ENCODE measurements around the gene EXOC4. TPM values are rescaled to one million over a fixed set of nuclear protein-coding genes. Genes with fewer than 3 reads are reported as not detected.

EXOC4 gene
- total and polyA plus RNA-seq, 2 of the 13 experiments (the other 11 are each of a cell fraction or from before 2014, with no cell fraction given) = 22.5 to 39.0 TPM

DNA sequence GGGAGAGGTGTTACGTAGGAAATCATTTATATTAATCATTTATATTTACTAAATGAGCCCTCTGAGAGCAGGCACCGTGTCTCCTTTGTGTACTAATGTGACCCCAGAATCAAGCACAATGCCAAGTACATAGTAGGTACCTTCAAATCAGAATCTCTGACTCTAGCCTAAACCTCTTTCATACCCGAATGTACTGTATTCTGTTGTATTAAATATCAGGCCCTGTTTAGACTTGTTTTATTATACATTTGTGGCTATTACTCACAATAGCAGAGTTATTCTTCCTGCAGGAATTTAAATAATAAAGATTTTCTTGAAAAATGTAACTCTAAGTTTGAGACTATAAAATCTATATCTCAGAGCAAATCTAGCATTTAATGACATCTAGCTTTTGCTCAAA, 297.3 kb downstream of the EXOC4 start (continued):
- TF ChIP-seq, protein P1, sequence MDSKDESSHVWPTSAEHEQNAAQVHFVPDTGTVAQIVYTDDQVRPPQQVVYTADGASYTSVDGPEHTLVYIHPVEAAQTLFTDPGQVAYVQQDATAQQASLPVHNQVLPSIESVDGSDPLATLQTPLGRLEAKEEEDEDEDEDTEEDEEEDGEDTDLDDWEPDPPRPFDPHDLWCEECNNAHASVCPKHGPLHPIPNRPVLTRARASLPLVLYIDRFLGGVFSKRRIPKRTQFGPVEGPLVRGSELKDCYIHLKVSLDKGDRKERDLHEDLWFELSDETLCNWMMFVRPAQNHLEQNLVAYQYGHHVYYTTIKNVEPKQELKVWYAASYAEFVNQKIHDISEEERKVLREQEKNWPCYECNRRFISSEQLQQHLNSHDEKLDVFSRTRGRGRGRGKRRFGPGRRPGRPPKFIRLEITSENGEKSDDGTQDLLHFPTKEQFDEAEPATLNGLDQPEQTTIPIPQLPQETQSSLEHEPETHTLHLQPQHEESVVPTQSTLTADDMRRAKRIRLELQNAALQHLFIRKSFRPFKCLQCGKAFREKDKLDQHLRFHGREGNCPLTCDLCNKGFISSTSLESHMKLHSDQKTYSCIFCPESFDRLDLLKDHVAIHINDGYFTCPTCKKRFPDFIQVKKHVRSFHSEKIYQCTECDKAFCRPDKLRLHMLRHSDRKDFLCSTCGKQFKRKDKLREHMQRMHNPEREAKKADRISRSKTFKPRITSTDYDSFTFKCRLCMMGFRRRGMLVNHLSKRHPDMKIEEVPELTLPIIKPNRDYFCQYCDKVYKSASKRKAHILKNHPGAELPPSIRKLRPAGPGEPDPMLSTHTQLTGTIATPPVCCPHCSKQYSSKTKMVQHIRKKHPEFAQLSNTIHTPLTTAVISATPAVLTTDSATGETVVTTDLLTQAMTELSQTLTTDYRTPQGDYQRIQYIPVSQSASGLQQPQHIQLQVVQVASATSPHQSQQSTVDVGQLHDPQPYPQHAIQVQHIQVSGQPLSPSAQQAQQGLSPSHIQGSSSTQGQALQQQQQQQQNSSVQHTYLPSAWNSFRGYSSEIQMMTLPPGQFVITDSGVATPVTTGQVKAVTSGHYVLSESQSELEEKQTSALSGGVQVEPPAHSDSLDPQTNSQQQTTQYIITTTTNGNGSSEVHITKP (CRISPR knock-in tag; IDR thresholded peaks at IDR 0.05; ENCODE audit: low read depth) = no peak
- no peak for TF ChIP-seq TARDBP (CRISPR knock-in tag; IDR thresholded peaks at IDR 0.05)
- no peak for TF ChIP-seq ZNF619 (CRISPR knock-in tag; IDR thresholded peaks at IDR 0.05)
- TF ChIP-seq NR3C1 (CRISPR knock-in tag; IDR thresholded peaks at IDR 0.05) = no peak
- no peak for TF ChIP-seq ASH2L (IDR thresholded peaks at IDR 0.05; ENCODE audit: insufficient read length, low read depth, low read length)
- no peak for TF ChIP-seq ZNF614 (CRISPR knock-in tag; IDR thresholded peaks at IDR 0.05; ENCODE audit: borderline replicate concordance)

DNA sequence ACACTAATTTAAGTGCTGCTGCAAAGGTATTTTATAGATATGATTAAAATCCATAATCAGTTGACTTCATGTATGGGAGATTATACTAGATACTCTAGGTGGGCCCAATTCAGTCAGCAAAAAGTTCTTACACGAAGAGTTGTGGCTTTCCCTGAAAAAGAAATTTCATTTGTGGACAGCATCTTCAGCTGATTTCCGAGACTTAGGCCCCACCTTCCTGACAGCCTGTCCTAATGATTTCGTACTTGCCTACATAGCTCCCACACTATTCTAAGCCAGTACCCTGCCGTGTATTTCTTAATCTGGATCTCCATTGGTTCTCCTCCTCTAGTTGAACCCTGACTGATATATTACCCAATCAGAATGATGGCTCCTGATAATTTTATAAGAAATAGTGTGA, 297.9 kb downstream of the EXOC4 start:
- Histone ChIP-seq H3K4me2 (ENCODE audit: low read depth, low read length) (no peak overlapping the region), H3K27ac (ENCODE audit: extremely low read length, insufficient read depth, low read length) (no peak overlapping the region), H2AFZ (ENCODE audit: low read length) (no peak overlapping the region), H3K4me1 (ENCODE audit: insufficient read depth, low read length) (no peaks in the 10 kb centered on the region), H3K9me3 (ENCODE audit: low read length) (no peaks in the 10 kb centered on the region), H3K36me3 (replicated peaks in 1 of 2; ENCODE audit: control insufficient read depth in 1 of 2, insufficient read depth in 2 of 2, low read length in 2 of 2) (no peaks in the 10 kb centered on the region), H3K4me3 (replicated peaks in 1 of 3; ENCODE audit: insufficient read depth in 1 of 3, low read depth in 2 of 3, low read length in 3 of 3) (no peak overlapping the region), H3K27me3 (ENCODE audit: control insufficient read depth in 1 of 2, insufficient read depth in 2 of 2, low read length in 2 of 2) (no peaks in the 10 kb centered on the region), H3K9ac (ENCODE audit: insufficient read depth, low read depth, low read length) (no peak overlapping the region), H4K20me1 (ENCODE audit: insufficient read depth, low read length) (no peaks in the 10 kb centered on the region), H3K79me2 (ENCODE audit: insufficient read depth, low read length) (no peaks in the 10 kb centered on the region)
- ATAC-seq (no peak), FAIRE-seq (no peak), DNase-seq (ENCODE audit: low spot score) (no peak)
- ChIA-PET CTCF (ENCODE audit: low intra/inter-chr PET ratio, low total read pairs) (no interaction called here), POLR2A (no interaction called here)
- TF ChIP-seq ZNF788 (CRISPR knock-in tag; IDR thresholded peaks at IDR 0.05; ENCODE audit: borderline replicate concordance) (no peak), CENPT (CRISPR knock-in tag; IDR thresholded peaks at IDR 0.05; ENCODE audit: low read depth) (no peak), GTF3A (CRISPR knock-in tag; conservative IDR thresholded peaks at IDR 0.05) (no peak)
- intact Hi-C loops (cut with micrococcal nuclease; ENCODE audit: unreplicated experiment) = no loop called here
- in situ Hi-C loops (cut with HindIII; ENCODE audit: extremely low pct_ligation_motif_present, low pct_unique_long_range_greater_than_20kb) = no loop called here
- BruUV-seq (replicated peaks) = no TSS peak
- WGBS (ENCODE audit: low lambda C conversion rate) = 96% methylated on average over 4 of the region's 4 CpGs

Data from HepG2 (cell line).